Measurements from ENCODE around the gene KRTAP4-11. TPM values are rescaled to one million over a fixed set of nuclear protein-coding genes. Genes with fewer than 3 reads are reported as not detected.

KRTAP4-11 gene
- total and polyA plus RNA-seq, 2 of the 4 experiments (the other 2 are of a cell fraction) = not detected

- no peak for ATAC-seq (ENCODE audit: low read depth)
- H2BK5ac ChIP-seq (ENCODE audit: low read depth, low read length, poor library complexity, severe bottlenecking) = no peak overlapping the region
- POLR2A ChIA-PET (ENCODE audit: unreplicated experiment) = no interaction called here
- WGBS, 2 experiments (ENCODE audit: extremely low coverage in 2 of 2, insufficient read length in 1 of 2) = no CpG with 5 or more reads among the region's 2 CpGs
- no peak overlapping the region for H4K8ac ChIP-seq (ENCODE audit: low read depth in 2 of 2, low read length in 2 of 2)
- no peaks in the 10 kb centered on the region for H4K20me1 ChIP-seq (ENCODE audit: insufficient read depth, low read length)
- no peaks in the 10 kb centered on the region for H3K36me3 ChIP-seq (ENCODE audit: control insufficient read depth, insufficient read depth, low read length)
- intact Hi-C loops (cut with micrococcal nuclease) (no loop called here), dilution Hi-C loops (cut with HindIII; ENCODE audit: low sequenced_read_pairs, unreplicated experiment) (no loop called here), in situ Hi-C loops (cut with MboI; ENCODE audit: low sequenced_read_pairs) (no loop called here)
- no peak overlapping the region for H2AFZ ChIP-seq (replicated peaks; ENCODE audit: low read length, poor library complexity)
- no peak overlapping the region for H2AK5ac ChIP-seq (ENCODE audit: low read depth, low read length)
- H3K79me1 ChIP-seq (ENCODE audit: low read depth in 1 of 2, low read length in 2 of 2) = no peaks in the 10 kb centered on the region
- no peak overlapping the region for H4K91ac ChIP-seq (ENCODE audit: insufficient read depth, low read depth, low read length)
- no peak overlapping the region for H3K4me3 ChIP-seq (ENCODE audit: insufficient read depth, low read depth, low read length)
- no peak overlapping the region for H2BK15ac ChIP-seq (ENCODE audit: low read depth, low read length)
- no peaks in the 10 kb centered on the region for H3K4me1 ChIP-seq (ENCODE audit: control insufficient read depth, insufficient read depth, low read length)
- TF ChIP-seq MAFK (IDR thresholded peaks at IDR 0.05; ENCODE audit: low read depth, low read length) (no peak), MAZ (IDR thresholded peaks at IDR 0.05; ENCODE audit: borderline replicate concordance, low read depth, low read length) (no peak), CHD1 (IDR thresholded peaks at IDR 0.05; ENCODE audit: low read depth, low read length) (no peak), SMC3 (IDR thresholded peaks at IDR 0.05; ENCODE audit: low read depth, low read length) (no peak), POLR2A (IDR thresholded peaks at IDR 0.05; ENCODE audit: low read depth, low read length) (no peak), RCOR1 (IDR thresholded peaks at IDR 0.05; ENCODE audit: insufficient replicate concordance, low read length) (no peak), CEBPB (IDR thresholded peaks at IDR 0.05; ENCODE audit: low read depth, low read length) (no peak), ELK1 (IDR thresholded peaks at IDR 0.05; ENCODE audit: borderline replicate concordance, low read depth, low read length) (no peak), BHLHE40 (IDR thresholded peaks at IDR 0.05; ENCODE audit: low read depth, low read length) (no peak), RAD21 (IDR thresholded peaks at IDR 0.05; ENCODE audit: low read length) (no peak), CTCF (conservative IDR thresholded peaks at IDR 0.05; ENCODE audit: low read depth, low read length) (no peak), USF2 (IDR thresholded peaks at IDR 0.05; ENCODE audit: low read depth, low read length) (no peak)
- H3K9me3 ChIP-seq (ENCODE audit: control insufficient read depth, insufficient read depth, low read length) = no peaks in the 10 kb centered on the region
- H2AK9ac ChIP-seq (replicated peaks; ENCODE audit: low read depth, low read length, poor library complexity) = no peak overlapping the region
- DNase-seq = no peak
- no peak overlapping the region for H3K9ac ChIP-seq (ENCODE audit: low read depth, low read length)
- no peak overlapping the region for H3K18ac ChIP-seq (ENCODE audit: low read depth, low read length)
- no peak overlapping the region for H4K5ac ChIP-seq (ENCODE audit: low read depth, low read length)
- no peak overlapping the region for H3K4ac ChIP-seq (ENCODE audit: low read depth, low read length)
- no peak overlapping the region for H3K56ac ChIP-seq (ENCODE audit: extremely low read depth, insufficient read depth, low read length)
- BruUV-seq (replicated peaks) = no TSS peak
- no peaks in the 10 kb centered on the region; the same call in 1 of the 2 replicates for H3K27me3 ChIP-seq (ENCODE audit: control insufficient read depth, insufficient read depth, low read length)
- no peak overlapping the region for H2BK20ac ChIP-seq (ENCODE audit: low read depth, low read length)
- CTCF ChIA-PET = no interaction called here
- H3K14ac ChIP-seq (replicated peaks; ENCODE audit: low read depth, low read length) = no peak overlapping the region
- H3K9me1 ChIP-seq (ENCODE audit: insufficient read depth, low read length) = no peaks in the 10 kb centered on the region
- no peak overlapping the region for H2BK120ac ChIP-seq (ENCODE audit: low read depth, low read length)
- H3K4me2 ChIP-seq (ENCODE audit: low read depth, low read length) = no peak overlapping the region
- no peak overlapping the region for H3K23ac ChIP-seq (ENCODE audit: low read depth, low read length)
- H3K27ac ChIP-seq (ENCODE audit: insufficient read depth, low read length) = no peak overlapping the region
Measured at GRCh38 chr17:41153856-41154255, 35.7 kb upstream of the KRTAP4-11 start.

All from IMR-90 (cell line).